Measurements from ENCODE around the gene ERI3.

The ERI3 gene

DNA sequence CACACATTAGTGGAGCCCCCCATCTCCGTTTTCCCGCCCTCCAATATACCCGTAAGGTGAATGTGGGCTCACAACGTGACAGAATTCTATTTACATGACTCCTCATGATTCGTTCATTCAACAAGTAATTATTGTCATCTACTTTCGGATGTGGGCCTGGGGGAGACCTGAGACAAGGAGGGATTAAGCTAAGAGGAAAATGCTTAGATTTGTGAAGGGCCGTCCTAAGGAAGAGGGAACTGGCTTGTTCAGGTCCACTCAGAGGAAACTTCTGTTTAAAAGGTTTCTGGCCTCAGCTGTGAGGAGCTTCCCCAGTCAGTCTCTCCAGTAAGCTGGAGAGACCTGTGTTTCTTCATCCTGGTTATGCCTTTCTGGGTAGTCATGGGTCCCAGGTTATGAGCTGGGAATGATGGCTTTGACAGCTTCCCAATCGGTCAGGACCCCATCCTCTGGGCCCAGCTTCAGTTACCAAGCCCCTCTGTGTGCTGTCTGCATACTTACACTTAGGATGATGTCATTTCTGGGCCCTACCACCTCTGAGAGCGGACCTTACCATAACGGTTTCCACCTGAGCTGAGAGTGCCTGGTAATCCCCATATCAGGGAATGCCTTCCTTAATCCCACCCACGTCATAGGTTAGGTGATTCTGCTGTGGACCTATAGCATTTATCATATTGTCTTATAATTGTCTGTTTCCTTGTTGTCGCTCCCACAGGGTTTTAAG, 687 bp upstream of the ERI3 start:
- peaks cover 30% of the 10 kb centered on the region for H3K79me2 ChIP-seq (ENCODE audit: insufficient read depth, low read length)
- H4K20me1 ChIP-seq (ENCODE audit: insufficient read depth, low read length): no peaks in the 10 kb centered on the region; the same call in 1 of the 2 replicates
- H3K4me1 ChIP-seq (ENCODE audit: insufficient read depth, low read length): peaks cover 30% of the 10 kb centered on the region
- ATAC-seq (ENCODE audit: insufficient read depth, low read depth) (no peak), DNase-seq (no peak)
- peak overlapping the region; percentile 29 for H3K9ac ChIP-seq (ENCODE audit: low read depth, low read length)
- peak overlapping the region; percentile 83 for H2AFZ ChIP-seq (ENCODE audit: low read depth, low read length)
- TF ChIP-seq CTCF (IDR thresholded peaks at IDR 0.05; ENCODE audit: borderline replicate concordance, extremely low read depth, low read length, poor library complexity, severe bottlenecking) (no peak), EZH2 (IDR thresholded peaks at IDR 0.05; ENCODE audit: borderline replicate concordance, low read depth, low read length, severe bottlenecking) (no peak)
- no peaks in the 10 kb centered on the region for H3K9me3 ChIP-seq (ENCODE audit: insufficient read depth, low read length, severe bottlenecking)
- peak overlapping the region; percentile 5 to 69; a peak in 3 of 4 replicates for H3K4me3 ChIP-seq (ENCODE audit: low read depth in 1 of 2, low read length in 2 of 2)
- H3K27me3 ChIP-seq (ENCODE audit: insufficient read depth, low read length, poor library complexity): no peaks in the 10 kb centered on the region
- H3K27ac ChIP-seq (ENCODE audit: low read length): peak overlapping the region; percentile 9; the same call in 1 of the 2 replicates
- no peaks in the 10 kb centered on the region; the same call in 1 of the 2 replicates for H3K36me3 ChIP-seq (ENCODE audit: insufficient read depth, low read length)
- H3K4me2 ChIP-seq (ENCODE audit: insufficient read depth, low read length): peak overlapping the region; percentile 95

DNA sequence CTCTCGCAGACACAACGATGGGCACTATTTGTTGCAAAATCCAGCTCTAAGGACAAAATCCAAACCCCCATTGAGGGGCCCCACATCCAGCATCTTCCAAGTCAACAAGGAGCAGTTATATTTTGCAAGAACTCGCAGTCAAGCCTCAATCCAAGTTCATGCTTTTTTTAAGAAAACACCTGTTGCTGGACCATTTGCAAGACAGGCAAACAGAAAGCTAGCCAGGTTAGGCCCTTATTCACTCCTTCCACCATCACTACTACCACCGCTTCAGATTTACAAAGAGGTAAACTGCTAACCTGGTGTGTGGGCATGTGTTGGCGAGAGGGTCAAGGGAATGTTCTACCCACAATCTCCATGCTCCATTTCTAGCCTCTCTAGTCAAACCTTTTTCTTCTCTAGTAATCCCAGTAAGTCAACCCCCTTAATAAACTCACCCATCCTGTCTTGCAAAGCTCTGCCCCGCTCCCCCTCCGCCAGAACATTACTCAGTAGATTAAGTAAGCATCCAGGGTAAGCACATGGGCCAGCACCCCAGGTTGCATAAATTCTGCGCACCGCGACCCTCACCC, 703 bp downstream of the ERI3 start:
- TF ChIP-seq EZH2 (IDR thresholded peaks at IDR 0.05; ENCODE audit: borderline replicate concordance, low read depth, low read length, severe bottlenecking) (no peak), CTCF (IDR thresholded peaks at IDR 0.05; ENCODE audit: borderline replicate concordance, extremely low read depth, low read length, poor library complexity, severe bottlenecking) (no peak)
- Histone ChIP-seq H3K4me1 (ENCODE audit: insufficient read depth, low read length) (peaks cover 30% of the 10 kb centered on the region), H4K20me1 (ENCODE audit: insufficient read depth, low read length) (no peaks in the 10 kb centered on the region; the same call in 1 of the 2 replicates), H3K9me3 (ENCODE audit: insufficient read depth, low read length, severe bottlenecking) (no peaks in the 10 kb centered on the region), H3K36me3 (ENCODE audit: insufficient read depth, low read length) (no peaks in the 10 kb centered on the region; the same call in 1 of the 2 replicates), H3K27me3 (ENCODE audit: insufficient read depth, low read length, poor library complexity) (no peaks in the 10 kb centered on the region), H3K27ac (ENCODE audit: low read length) (peak overlapping the region; percentile 52), H3K4me3 (ENCODE audit: low read depth in 1 of 2, low read length in 2 of 2) (peak overlapping the region; percentile 64 to 69; a peak in 3 of 4 replicates), H3K9ac (ENCODE audit: low read depth, low read length) (peak overlapping the region; percentile 70), H3K4me2 (ENCODE audit: insufficient read depth, low read length) (peak overlapping the region; percentile 95), H3K79me2 (ENCODE audit: insufficient read depth, low read length) (peaks cover 34% of the 10 kb centered on the region), H2AFZ (ENCODE audit: low read depth, low read length) (peak overlapping the region; percentile 74)
- no peak for DNase-seq
- no peak for ATAC-seq (ENCODE audit: insufficient read depth, low read depth)

GRCh38 chr1:44353604-44354003, 1.5 kb downstream of the ERI3 start:
- Histone ChIP-seq H3K4me2 (ENCODE audit: insufficient read depth, low read length) (peak overlapping the region; percentile 95), H3K79me2 (ENCODE audit: insufficient read depth, low read length) (peaks cover 38% of the 10 kb centered on the region), H3K4me1 (ENCODE audit: insufficient read depth, low read length) (peaks cover 30% of the 10 kb centered on the region), H3K36me3 (ENCODE audit: insufficient read depth, low read length) (no peaks in the 10 kb centered on the region; the same call in 1 of the 2 replicates), H3K27me3 (ENCODE audit: insufficient read depth, low read length, poor library complexity) (no peaks in the 10 kb centered on the region), H3K4me3 (ENCODE audit: low read depth in 1 of 2, low read length in 2 of 2) (peak overlapping the region in 1 of 2 experiments; percentile 69; a peak in 1 of 4 replicates), H3K9ac (ENCODE audit: low read depth, low read length) (peak overlapping the region; percentile 70; the same call in 1 of the 2 replicates), H4K20me1 (ENCODE audit: insufficient read depth, low read length) (peaks cover 1% of the 10 kb centered on the region; the same call in 1 of the 2 replicates), H2AFZ (ENCODE audit: low read depth, low read length) (no peak overlapping the region), H3K9me3 (ENCODE audit: insufficient read depth, low read length, severe bottlenecking) (no peaks in the 10 kb centered on the region), H3K27ac (ENCODE audit: low read length) (no peak overlapping the region)
- TF ChIP-seq EZH2 (IDR thresholded peaks at IDR 0.05; ENCODE audit: borderline replicate concordance, low read depth, low read length, severe bottlenecking) (no peak), CTCF (IDR thresholded peaks at IDR 0.05; ENCODE audit: borderline replicate concordance, extremely low read depth, low read length, poor library complexity, severe bottlenecking) (no peak)
- ATAC-seq (ENCODE audit: insufficient read depth, low read depth): no peak
- no peak for DNase-seq

Data from DND-41 (cell line).